Right atrium auricular region (tissue), 2 donors: Measurements from ENCODE around the gene SNTA1. TPM values are rescaled to one million over a fixed set of nuclear protein-coding genes. Genes with fewer than 3 reads are reported as not detected.
"Not testable (repeated sequence)": the region's sequence is repeated elsewhere in the genome, so short reads cannot be mapped to it uniquely, and the experiment has no call there.

ENCODE experiments used
- DNase-seq: peaks from one replicate; pipeline ENCODE4 v3.0.0-alpha.2; 2019; ENCODE audit warnings: low spot score
- H3K27ac ChIP-seq, 2 donors: fragments of 200-600 bp; sonication (generic); 1 replicate in 1 of 2; 2 replicates in 1 of 2; pipeline ENCODE4 v1.5.1; 2016 to 2019
- H3K27me3 ChIP-seq, 2 donors: fragments of 200-600 bp; sonication (generic); one replicate each; pipeline versions ENCODE4 v1.5.1 to v1.6.0; 2017 to 2019
- H3K36me3 ChIP-seq: fragments of 200-600 bp; sonication (generic); one replicate; pipeline ENCODE4 v1.5.1; 2016
- H3K4me1 ChIP-seq, 2 donors: fragments of 200-600 bp; sonication (generic); one replicate each; pipeline versions ENCODE4 v1.5.1 to v1.6.0; 2017 to 2019
- H3K4me3 ChIP-seq, 2 donors: fragments of 200-600 bp; sonication (generic); 1 replicate in 1 of 2; 2 replicates in 1 of 2; pipeline ENCODE4 v1.5.1; 2017 to 2019; ENCODE audit warnings: mild to moderate bottlenecking in 1 of 2, moderate library complexity in 1 of 2
- H3K9me3 ChIP-seq, 2 donors: fragments of 200-600 bp; sonication (generic); one replicate each; pipeline ENCODE4 v1.5.1; 2019
- CTCF ChIP-seq, 2 donors: fragments of 200-600 bp; sonication (generic); IDR thresholded peaks; one replicate each; pipeline ENCODE4 v1.5.1; 2019; ENCODE audit warnings: antibody characterized with exemption in 2 of 2
- total RNA-seq, 2 donors: library from RNA; depleted of rRNA; stranded (reverse); fragments of >200 nt; gene quantifications; one replicate each; pipeline ENCODE4 v1.1.0, GENCODE V29; 2016

Gene SNTA1
- total RNA-seq, result 100 to 1,000 TPM; 183 to 295 TPM

DNA sequence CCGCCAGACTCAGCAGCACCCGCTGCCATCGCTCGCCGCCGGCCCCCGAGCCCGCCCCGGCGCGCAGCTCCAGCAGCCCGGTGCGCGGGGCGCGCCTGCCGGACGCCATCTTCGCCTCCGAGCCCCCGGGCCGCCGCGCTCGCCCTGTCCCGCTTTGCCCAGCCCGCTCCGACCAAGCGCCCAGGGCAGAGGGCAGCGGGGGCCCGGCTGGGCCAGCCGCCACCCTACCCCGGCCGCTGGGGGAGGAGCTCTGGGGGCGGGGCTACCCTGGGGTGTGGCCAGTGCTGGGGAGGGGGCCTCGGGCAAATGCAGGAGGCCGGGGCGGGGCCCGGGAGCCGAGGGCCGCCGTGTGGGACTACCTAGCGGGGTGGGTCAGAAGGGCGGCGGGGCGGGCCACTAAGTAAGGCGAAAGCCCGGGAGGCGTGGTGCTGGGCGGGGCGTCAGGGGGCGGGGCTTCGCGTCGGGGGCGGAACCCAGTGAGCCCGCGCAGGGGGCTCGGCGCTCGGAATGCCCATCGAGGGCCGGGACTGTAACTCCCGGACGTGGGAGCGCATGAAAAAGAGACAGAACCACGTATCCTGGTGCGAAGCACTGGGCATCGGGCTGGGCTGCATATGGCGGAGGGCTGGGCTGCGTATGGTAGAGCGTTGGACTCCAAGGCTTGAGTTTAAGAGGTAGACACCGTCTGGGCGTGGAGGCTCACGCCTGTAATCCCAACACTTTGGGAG, at the start of gene SNTA1:
SNTA1 (minus strand) TSS at position 252 of the 728 bp plus-strand sequence; CDS start at position 109, 143 bp downstream.
- no peaks in the 10 kb centered on the region for H3K27me3 ChIP-seq
- no peak for TF ChIP-seq CTCF (IDR thresholded peaks at IDR 0.05)
- peaks cover 0 to 25% of the 10 kb centered on the region in 2 donors for H3K4me1 ChIP-seq
- no peaks in the 10 kb centered on the region for H3K9me3 ChIP-seq
- peak within 1 kb of the TSS; percentile 86 to 93 for H3K27ac ChIP-seq
- no peaks in the 10 kb centered on the region for H3K36me3 ChIP-seq
- peak within 1 kb of the TSS; percentile 60 to 68 for H3K4me3 ChIP-seq
- peak; percentile 91 for DNase-seq

DNA sequence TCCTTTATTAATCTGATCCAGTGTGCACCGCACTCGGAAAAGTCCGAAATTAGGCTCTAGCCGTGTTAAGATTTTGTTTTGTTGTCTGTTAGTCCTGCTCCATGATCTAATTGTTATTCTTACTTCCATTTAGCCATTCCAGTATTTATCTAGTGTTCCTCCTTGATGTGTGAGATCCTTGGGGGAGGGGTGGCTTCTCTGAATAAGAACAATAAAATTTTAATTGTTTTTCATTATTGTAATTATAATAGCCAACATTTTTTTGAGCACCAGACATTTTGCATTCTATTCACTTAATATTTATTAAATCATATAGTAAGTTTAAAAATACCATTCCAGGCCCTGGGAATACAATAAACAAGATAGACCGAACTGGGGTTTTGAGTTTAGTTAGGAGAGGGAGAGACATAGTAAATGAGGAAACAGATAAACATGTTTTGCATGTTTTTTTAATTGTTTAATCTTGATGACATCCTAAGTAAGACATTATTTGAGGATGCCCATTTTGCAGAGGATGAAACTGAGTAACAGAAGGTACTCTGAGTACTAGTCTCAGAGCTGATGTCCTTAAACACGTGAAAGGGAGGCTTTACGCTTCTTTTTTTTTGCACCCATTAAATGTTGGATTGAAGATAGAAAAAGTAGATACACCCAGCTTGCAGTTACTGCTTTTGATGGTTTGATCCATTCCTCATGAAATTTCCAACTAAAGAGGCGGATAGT, 47.5 kb upstream of the SNTA1 start:
- no peak for TF ChIP-seq CTCF (IDR thresholded peaks at IDR 0.05)
- no peak for DNase-seq
- H3K4me3 ChIP-seq, result peak overlapping the region; percentile 64 to 78
- H3K27me3 ChIP-seq, result no peaks in the 10 kb centered on the region
- no peaks in the 10 kb centered on the region for H3K9me3 ChIP-seq
- peak overlapping the region; percentile 93 to 95 for H3K27ac ChIP-seq
- H3K36me3 ChIP-seq, result no peaks in the 10 kb centered on the region
- peaks cover 0 to 25% of the 10 kb centered on the region in 2 donors for H3K4me1 ChIP-seq

- Histone ChIP-seq H3K27ac (peak within 1 kb of the TSS; percentile 93 to 95), H3K36me3 (no peaks in the 10 kb centered on the region), H3K27me3 (no peaks in the 10 kb centered on the region), H3K9me3 (no peaks in the 10 kb centered on the region), H3K4me3 (peak within 1 kb of the TSS; percentile 64 to 78), H3K4me1 (peaks cover 0 to 25% of the 10 kb centered on the region in 2 donors)
- peak; percentile 59 for DNase-seq
- no peak for TF ChIP-seq CTCF (IDR thresholded peaks at IDR 0.05)
These were observed 46.7 kb upstream of the SNTA1 start, which contains the start of gene CBFA2T2 for GRCh38 chr20:33490023-33490933. CBFA2T2 (plus strand) TSS chr20:33490096; CDS start chr20:33490268, 172 bp downstream.

DNA sequence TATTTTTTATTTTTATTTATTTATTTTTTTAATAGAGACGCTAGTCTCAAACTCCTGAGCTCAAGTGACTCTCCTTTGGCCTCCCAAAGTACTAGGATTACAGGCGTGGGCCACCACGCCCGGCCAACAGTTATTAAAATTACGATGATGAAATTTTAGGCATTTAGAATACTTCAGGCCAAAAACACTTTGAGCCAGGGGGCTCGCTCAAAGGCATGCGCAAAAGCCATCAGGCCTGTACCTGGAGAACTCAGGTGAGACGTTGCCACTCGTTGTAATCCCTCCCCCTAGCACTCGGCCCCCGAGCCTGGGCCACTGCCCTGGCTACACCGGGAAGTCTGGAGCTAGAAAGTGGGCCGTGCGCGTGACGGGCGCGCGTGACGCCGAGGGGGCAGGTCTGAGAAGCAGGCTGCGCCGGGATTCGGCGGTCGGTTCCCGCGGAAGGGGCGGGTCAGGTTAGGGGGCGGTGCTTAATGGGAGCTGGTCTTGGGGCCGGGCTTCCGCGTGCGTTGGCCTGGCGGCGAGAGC, 46.0 kb upstream of the SNTA1 start:
- DNase-seq, result peak; percentile 98
- Histone ChIP-seq H3K27ac (peak overlapping the region; percentile 89 to 92), H3K9me3 (no peaks in the 10 kb centered on the region), H3K27me3 (no peaks in the 10 kb centered on the region), H3K4me3 (peak overlapping the region; percentile 44 to 78), H3K4me1 (peaks cover 0 to 25% of the 10 kb centered on the region in 2 donors), H3K36me3 (no peaks in the 10 kb centered on the region)
- TF ChIP-seq CTCF (IDR thresholded peaks at IDR 0.05), result no peak

- not testable (repeated sequence) for H3K36me3 ChIP-seq, H3K27me3 ChIP-seq, DNase-seq, H3K9me3 ChIP-seq
- Histone ChIP-seq H3K27ac (peak overlapping the region; percentile 89 to 92), H3K4me3 (peak overlapping the region; percentile 44 to 78), H3K4me1 (peaks cover 0 to 25% of the 10 kb centered on the region in 2 donors)
These were observed 45.3 kb upstream of the SNTA1 start for GRCh38 chr20:33488661-33489494.
